Spleen (tissue), 11 donors: ENCODE measurements around the gene ST6GALNAC4. TPM values are rescaled to one million over a fixed set of nuclear protein-coding genes. Genes with fewer than 3 reads are reported as not detected.
A peak's percentile ranks its signal among the peaks of the same experiment; 100 is the strongest.

Experiments used
- DNase-seq: peaks from one replicate; pipeline ENCODE4 v3.0.0-alpha.2; 2020
- H3K27ac ChIP-seq, 8 donors: fragments of 200-600 bp; sonication (generic) in 7 of 8; 1 replicate in 4 of 8; 2 replicates in 4 of 8; pipeline versions ENCODE4 v1.5.0 to v1.8.0; 2016 to 2021; ENCODE audit warnings: inconsistent platforms in 4 of 8, mild to moderate bottlenecking in 4 of 8, moderate library complexity in 1 of 8
- H3K27me3 ChIP-seq, 7 donors: fragments of 200-600 bp; sonication (generic) in 6 of 7; replicated peaks in 1 of 7; 1 replicate in 4 of 7; 2 replicates in 3 of 7; pipeline versions ENCODE4 v1.5.0 to v1.8.0; 2016 to 2021; ENCODE audit warnings: inconsistent platforms in 3 of 7, mild to moderate bottlenecking in 1 of 7
- H3K36me3 ChIP-seq, 6 donors: fragments of 200-600 bp; sonication (generic) in 5 of 6; 1 replicate in 4 of 6; 2 replicates in 2 of 6; pipeline versions ENCODE4 v1.5.0 to v1.8.0; 2016 to 2021; ENCODE audit warnings: inconsistent platforms in 2 of 6
- H3K4me1 ChIP-seq, 6 donors: fragments of 200-600 bp; sonication (generic) in 5 of 6; 1 replicate in 3 of 6; 2 replicates in 3 of 6; pipeline versions ENCODE4 v1.5.0 to v1.8.0; 2016 to 2021; ENCODE audit warnings: inconsistent platforms in 3 of 6
- H3K4me3 ChIP-seq, 8 donors: fragments of 200-600 bp; sonication (generic) in 7 of 8; 1 replicate in 4 of 8; 2 replicates in 4 of 8; pipeline versions ENCODE4 v1.5.0 to v1.8.0; 2016 to 2021; ENCODE audit warnings: inconsistent platforms in 4 of 8, mild to moderate bottlenecking in 4 of 8, moderate library complexity in 2 of 8
- H3K9me3 ChIP-seq, 8 donors: fragments of 200-600 bp; sonication (generic) in 7 of 8; 1 replicate in 4 of 8; 2 replicates in 4 of 8; pipeline versions ENCODE4 v1.5.0 to v1.8.0; 2016 to 2021; ENCODE audit warnings: inconsistent platforms in 4 of 8
- POLR2A ChIP-seq, 3 donors: fragments of 450-650 bp; IDR thresholded peaks; one replicate each; pipeline ENCODE4 v1.5.1; 2017; ENCODE audit warnings: antibody characterized with exemption in 3 of 3, mild to moderate bottlenecking in 1 of 3
- POLR2AphosphoS5 ChIP-seq, 3 donors: sonication (generic); formaldehyde crosslinking; IDR thresholded peaks; one replicate each; pipeline ENCODE4 v1.5.1; 2017; ENCODE audit warnings: antibody characterized with exemption in 3 of 3
- WGBS, 5 donors: extraction: QIAGEN DNeasy Blood & Tissue Kit in 3 of 5; methylation state at CpG; one replicate each; pipeline versions ENCODE4 v1.1.5 to v1.1.7; 2013 to 2018; 5-methylcytosine and 5-hydroxymethylcytosine counted together
- intact Hi-C: fragments of 100-400 bp; cut with DNase I; formaldehyde crosslinking; loops from one replicate; pipeline ENCODE4 v1.15.0; 2023; ENCODE audit warnings: low total_unique reads
- polyA plus RNA-seq, 3 donors: library from polyadenylated mRNA; stranded (reverse); fragments of 200-250 nt; gene quantifications; one replicate each; pipeline ENCODE4 v1.2.1, GENCODE V29; 2013
- total RNA-seq, 7 donors: library from RNA; depleted of rRNA in 3 of 7; stranded (reverse); fragments of >200 nt in 3 of 7; fragmentation: NEBNext Ultra II Directional in 4 of 7; extraction: Animal tissue kit (Norgen Biotek cat#: 25700) in 4 of 7; gene quantifications; one replicate each; pipeline versions ENCODE4 v1.1.0 to v1.2.1, GENCODE V29; 2016 to 2021
- TF ChIP-seq, protein P1 (sequence below), 11 experiments: fragments of 200-600 bp in 7 of 11; fragments of 450-650 bp in 4 of 11; sonication (generic) in 4 of 11; IDR thresholded peaks in 8 of 11; conservative IDR thresholded peaks in 3 of 11; 1 replicate in 7 of 11; 2 replicates in 4 of 11; pipeline versions ENCODE4 v1.4.0 to v1.8.0; 2016 to 2021; ENCODE audit warnings: antibody characterized with exemption in 11 of 11, inconsistent platforms in 4 of 11, mild to moderate bottlenecking in 1 of 11
- donor health status: healthy with polysubstance abuse.
- donor health status: DM: no; HTN: no; CAD: no; lungs with moderate emphysema.
- donor health status: DM: no; HTN: no; CAD: no.
- donor health status: Bipolar disorder and iron deficiency.
- donor health status: healthy.
- donor health status: DM: no; HTN: no; CAD: no.
- donor health status: DM: yes; HTN: yes; CAD: no.

The ST6GALNAC4 gene
- total and polyA plus RNA-seq, 10 donors, result 16.0 to 92.8 (median 59.3) TPM

DNA sequence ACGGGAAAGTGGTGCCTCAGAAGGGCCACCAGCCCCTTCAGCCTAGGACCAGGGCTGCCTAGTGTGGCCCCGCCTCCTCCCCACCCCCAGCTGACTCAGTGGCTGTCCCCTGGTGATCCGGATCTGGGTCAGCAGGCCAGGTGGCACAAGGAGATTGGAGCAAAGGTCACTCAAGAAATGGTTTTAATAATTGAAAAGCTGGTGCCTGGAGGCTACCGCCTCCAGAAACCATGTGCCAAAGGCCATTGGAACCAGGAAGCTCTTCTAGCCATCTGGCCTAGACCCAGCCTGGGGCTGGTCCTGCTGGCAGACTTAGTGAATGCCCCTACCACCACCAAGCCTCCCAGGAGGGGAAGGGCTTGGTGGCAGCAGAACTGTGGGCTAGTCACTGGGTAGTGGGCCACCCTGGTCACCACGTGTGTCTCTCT lies 1.5 kb downstream of the ST6GALNAC4 start:
- intact Hi-C loops, result no loop called here
- Histone ChIP-seq H3K4me3 (peak overlapping the region in 7 of 8 donors; percentile 69 to 94 (median 76)), H3K9me3 (no peaks in the 10 kb centered on the region), H3K4me1 (peaks cover 41 to 98% (median 79%) of the 10 kb centered on the region in 6 donors), H3K27ac (peak overlapping the region; percentile 22 to 91 (median 86)), H3K27me3 (no peaks in the 10 kb centered on the region), H3K36me3 (peaks cover 3 to 48% (median 30%) of the 10 kb centered on the region in 6 donors)
- DNase-seq, result no peak
- TF ChIP-seq POLR2A (IDR thresholded peaks at IDR 0.05), result no peak
- TF ChIP-seq POLR2AphosphoS5 (IDR thresholded peaks at IDR 0.05), result no peak
- TF ChIP-seq, protein P1, sequence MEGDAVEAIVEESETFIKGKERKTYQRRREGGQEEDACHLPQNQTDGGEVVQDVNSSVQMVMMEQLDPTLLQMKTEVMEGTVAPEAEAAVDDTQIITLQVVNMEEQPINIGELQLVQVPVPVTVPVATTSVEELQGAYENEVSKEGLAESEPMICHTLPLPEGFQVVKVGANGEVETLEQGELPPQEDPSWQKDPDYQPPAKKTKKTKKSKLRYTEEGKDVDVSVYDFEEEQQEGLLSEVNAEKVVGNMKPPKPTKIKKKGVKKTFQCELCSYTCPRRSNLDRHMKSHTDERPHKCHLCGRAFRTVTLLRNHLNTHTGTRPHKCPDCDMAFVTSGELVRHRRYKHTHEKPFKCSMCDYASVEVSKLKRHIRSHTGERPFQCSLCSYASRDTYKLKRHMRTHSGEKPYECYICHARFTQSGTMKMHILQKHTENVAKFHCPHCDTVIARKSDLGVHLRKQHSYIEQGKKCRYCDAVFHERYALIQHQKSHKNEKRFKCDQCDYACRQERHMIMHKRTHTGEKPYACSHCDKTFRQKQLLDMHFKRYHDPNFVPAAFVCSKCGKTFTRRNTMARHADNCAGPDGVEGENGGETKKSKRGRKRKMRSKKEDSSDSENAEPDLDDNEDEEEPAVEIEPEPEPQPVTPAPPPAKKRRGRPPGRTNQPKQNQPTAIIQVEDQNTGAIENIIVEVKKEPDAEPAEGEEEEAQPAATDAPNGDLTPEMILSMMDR (IDR thresholded peaks at IDR 0.05 in 8 of 11, conservative IDR thresholded peaks at IDR 0.05 in 3 of 11), result no peak
- 39 to 82% (median 64%) methylated on average over 4 to 5 of the region's 5 CpGs for WGBS, 5 donors

DNA sequence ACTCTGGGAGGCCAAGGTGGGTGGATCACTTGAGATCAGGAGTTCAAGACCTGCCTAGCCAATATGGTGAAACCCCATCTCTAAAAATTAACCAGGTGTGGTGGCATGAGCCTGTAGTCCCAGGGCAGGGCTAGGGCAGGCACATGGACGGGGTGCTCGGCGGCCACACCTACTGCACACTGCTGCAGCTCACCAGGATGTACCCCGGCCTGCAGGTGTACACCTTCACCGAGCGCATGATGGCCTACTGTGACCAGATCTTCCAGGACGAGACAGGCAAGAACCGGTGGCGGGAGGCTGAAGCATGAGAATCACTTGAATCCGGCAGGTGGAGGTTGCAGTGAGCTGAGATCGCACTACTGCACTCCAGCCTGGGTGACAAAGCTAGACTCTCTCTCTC lies 3.2 kb downstream of the ST6GALNAC4 start:
- H3K4me3 ChIP-seq, result no peak overlapping the region
- H3K27me3 ChIP-seq, result no peaks in the 10 kb centered on the region
- peaks cover 3 to 65% (median 44%) of the 10 kb centered on the region in 6 donors for H3K36me3 ChIP-seq
- H3K9me3 ChIP-seq, result no peaks in the 10 kb centered on the region
- WGBS, 5 donors, result 87 to 98% (median 95%) methylated on average over 11 of the region's 11 CpGs
- H3K4me1 ChIP-seq, result peaks cover 29 to 90% (median 69%) of the 10 kb centered on the region in 6 donors
- intact Hi-C loops, result no loop called here
- DNase-seq, result no peak
- no peak for TF ChIP-seq POLR2A (IDR thresholded peaks at IDR 0.05)
- no peak for TF ChIP-seq POLR2AphosphoS5 (IDR thresholded peaks at IDR 0.05)
- TF ChIP-seq, protein P1 (IDR thresholded peaks at IDR 0.05 in 8 of 11, conservative IDR thresholded peaks at IDR 0.05 in 3 of 11), result no peak
- H3K27ac ChIP-seq, result peak overlapping the region in 3 of 8 donors; percentile 25 to 62 (median 57)

DNA sequence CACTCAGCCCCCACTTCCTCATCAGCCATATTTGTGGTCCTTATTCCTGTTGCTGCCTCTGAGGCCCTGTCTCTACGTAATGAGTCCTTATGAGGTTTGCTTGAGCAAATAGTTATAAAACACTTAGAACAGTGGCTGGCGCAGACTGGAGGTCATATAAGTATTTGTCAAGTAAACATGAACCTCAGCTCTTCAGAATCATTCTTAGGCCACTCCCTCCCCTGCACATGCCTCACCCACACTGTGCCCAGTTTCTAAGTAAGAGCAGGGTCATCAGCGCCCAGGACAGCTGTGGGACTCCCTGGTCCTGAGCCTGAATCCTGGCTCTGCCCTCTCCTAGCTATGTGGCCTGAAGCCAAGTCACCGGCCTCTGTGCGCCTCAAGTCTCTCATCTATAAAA lies 4.0 kb downstream of the ST6GALNAC4 start:
- intact Hi-C loops, result no loop called here
- no peak for DNase-seq

DNA sequence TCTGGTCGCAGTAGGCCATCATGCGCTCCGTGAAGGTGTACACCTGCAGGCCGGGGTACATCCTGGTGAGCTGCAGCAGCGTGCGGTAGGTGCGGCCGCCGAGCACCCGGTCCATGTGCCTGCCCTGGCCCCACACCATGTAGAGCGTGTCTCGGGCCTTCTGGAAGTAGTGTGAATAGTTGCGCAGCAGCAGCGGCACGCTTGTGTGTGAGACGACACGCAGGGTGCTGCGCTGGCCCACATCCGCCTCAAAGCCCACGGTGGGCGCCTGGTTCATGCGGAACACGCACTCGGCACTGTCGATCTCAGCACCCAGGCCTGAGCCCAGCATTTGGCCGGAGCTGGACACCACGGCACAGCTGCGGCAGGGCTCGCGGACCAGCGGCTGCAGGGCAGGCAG lies 4.5 kb downstream of the ST6GALNAC4 start:
- Histone ChIP-seq H3K4me3 (no peak overlapping the region), H3K36me3 (peaks cover 3 to 79% (median 55%) of the 10 kb centered on the region in 6 donors), H3K27ac (peak overlapping the region in 4 of 8 donors; percentile 45 to 63 (median 61)), H3K27me3 (no peaks in the 10 kb centered on the region), H3K4me1 (peaks cover 17 to 88% (median 60%) of the 10 kb centered on the region in 6 donors), H3K9me3 (no peaks in the 10 kb centered on the region)
- 94 to 98% (median 96%) methylated on average over 22 to 31 of the region's 31 CpGs for WGBS, 5 donors
- TF ChIP-seq, protein P1 (IDR thresholded peaks at IDR 0.05 in 8 of 11, conservative IDR thresholded peaks at IDR 0.05 in 3 of 11), result no peak
- no peak for TF ChIP-seq POLR2A (IDR thresholded peaks at IDR 0.05)
- peak in 2 of 3 donors; percentile 33 to 58 for TF ChIP-seq POLR2AphosphoS5 (IDR thresholded peaks at IDR 0.05)
- DNase-seq, result no peak
- intact Hi-C loops, result no loop called here

More for the DNA sequence above, 4.0 kb downstream of the ST6GALNAC4 start:
- H3K4me3 ChIP-seq, result no peak overlapping the region
- TF ChIP-seq POLR2AphosphoS5 (IDR thresholded peaks at IDR 0.05) (no peak), POLR2A (IDR thresholded peaks at IDR 0.05) (no peak)
- TF ChIP-seq, protein P1 (IDR thresholded peaks at IDR 0.05 in 8 of 11, conservative IDR thresholded peaks at IDR 0.05 in 3 of 11), result no peak
- no peaks in the 10 kb centered on the region for H3K9me3 ChIP-seq
- H3K36me3 ChIP-seq, result peaks cover 3 to 73% (median 52%) of the 10 kb centered on the region in 6 donors
- 84 to 89% (median 87%) methylated on average over 5 of the region's 5 CpGs for WGBS, 5 donors
- H3K27ac ChIP-seq, result peak overlapping the region in 5 of 8 donors; percentile 6 to 63 (median 36)
- H3K27me3 ChIP-seq, result no peaks in the 10 kb centered on the region
- H3K4me1 ChIP-seq, result peaks cover 21 to 88% (median 62%) of the 10 kb centered on the region in 6 donors
